CD4-positive, alpha-beta T cell (primary cell): Measurements from ENCODE around the gene TNFSF12. TPM values are rescaled to one million over a fixed set of nuclear protein-coding genes. Genes with fewer than 3 reads are reported as not detected.

Experiments used
- ATAC-seq: fragments of 200-7000 bp; cut with Tn5 transposase; one replicate; pipeline ENCODE4 v1.10.0; 2022; ENCODE audit warnings: mild to moderate bottlenecking; ENCODE audit not compliant: poor library complexity
- CTCF ChIA-PET: fragments of 350-600 bp; sonication (Branson Sonifier 250); formaldehyde crosslinking; loops from one replicate; lab custom pipeline; 2021; ENCODE audit warnings: antibody characterized with exemption, inconsistent platforms; lab: Charles Lee
- POLR2A ChIA-PET: fragments of 350-600 bp; sonication (Branson Sonifier 250); formaldehyde crosslinking; loops from one replicate; lab custom pipeline; 2021; ENCODE audit warnings: antibody characterized with exemption, inconsistent platforms; lab: Charles Lee
- DNase-seq, 14 experiments: peaks; one replicate each; pipeline ENCODE4 v3.0.0-alpha.2; 2013 to 2020; ENCODE audit warnings: mixed read lengths in 2 of 14
- H3K27ac ChIP-seq, 2 donors: one replicate each; pipeline versions ENCODE4 v1.5.1 to v1.7.0; 2013; ENCODE audit warnings: low read length in 2 of 2, low read depth in 1 of 2, mild to moderate bottlenecking in 1 of 2
- H3K27me3 ChIP-seq, 2 experiments: 1 replicate in 1 of 2; 2 replicates in 1 of 2; pipeline versions ENCODE4 v1.6.1 to v1.7.0; 2013; ENCODE audit warnings: low read length in 2 of 2, control low read depth in 1 of 2, mild to moderate bottlenecking in 1 of 2, moderate library complexity in 1 of 2; ENCODE audit not compliant: insufficient read depth in 2 of 2, control insufficient read depth in 1 of 2
- H3K36me3 ChIP-seq: one replicate; pipeline ENCODE4 v1.6.1; 2013; ENCODE audit warnings: low read length, control low read depth; ENCODE audit not compliant: insufficient read depth
- H3K4me1 ChIP-seq: one replicate; pipeline ENCODE4 v1.6.1; 2013; ENCODE audit warnings: low read length, control low read depth; ENCODE audit not compliant: insufficient read depth
- H3K4me3 ChIP-seq: one replicate; pipeline ENCODE4 v1.5.1; 2013; ENCODE audit warnings: mild to moderate bottlenecking, low read length, moderate library complexity
- H3K9me3 ChIP-seq, 2 experiments: 1 replicate in 1 of 2; 2 replicates in 1 of 2; pipeline versions ENCODE4 v1.6.1 to v1.7.0; 2013; ENCODE audit warnings: low read length in 2 of 2, mild to moderate bottlenecking in 2 of 2, control low read depth in 1 of 2, moderate library complexity in 1 of 2; ENCODE audit not compliant: control insufficient read depth in 1 of 2, insufficient read depth in 1 of 2
- H3K27ac Mint-ChIP-seq: one replicate; pipeline ENCODE4 v1.8.0; 2020; ENCODE audit warnings: mixed read lengths
- H3K27me3 Mint-ChIP-seq: one replicate; pipeline ENCODE4 v1.8.0; 2021; ENCODE audit warnings: mixed read lengths
- H3K36me3 Mint-ChIP-seq: one replicate; pipeline ENCODE4 v1.8.0; 2021; ENCODE audit warnings: low read depth, mixed read lengths
- H3K4me1 Mint-ChIP-seq: one replicate; pipeline ENCODE4 v1.8.0; 2021; ENCODE audit warnings: low read depth, mixed read lengths
- H3K4me3 Mint-ChIP-seq: one replicate; pipeline ENCODE4 v1.8.0; 2020; ENCODE audit warnings: mild to moderate bottlenecking, mixed read lengths
- H3K9me3 Mint-ChIP-seq: one replicate; pipeline ENCODE4 v1.8.0; 2020; ENCODE audit warnings: mixed read lengths
- CTCF ChIP-seq: fragments of 200-600 bp; IDR thresholded peaks from one replicate; pipeline ENCODE4 v1.8.0; 2022; ENCODE audit warnings: antibody characterized with exemption, mild to moderate bottlenecking
- intact Hi-C, 2 experiments: fragments of 100-400 bp; cut with DNase I in 1 of 2; cut with micrococcal nuclease in 1 of 2; formaldehyde crosslinking; loops; one replicate each; pipeline versions ENCODE4 v1.15.1 to v1.9.0; 2023 to 2025; cut with DNase I, micrococcal nuclease
- total RNA-seq, 174 experiments: library from RNA in 2 of 174; stranded (reverse) in 2 of 174; gene quantifications; one replicate each; pipeline ENCODE4 v1.2.3 and lab custom pipeline; 2021 to 2026

Gene TNFSF12
- total RNA-seq, 2 experiments from 2014 or later, result 17.0 to 19.1 TPM

GRCh38 chr17:7508145-7508544, 40.7 kb upstream of the TNFSF12 start:
- Mint-ChIP-seq H3K27me3 (no peaks in the 10 kb centered on the region), H3K9me3 (no peaks in the 10 kb centered on the region), H3K4me3 (no peak overlapping the region), H3K27ac (peak overlapping the region; percentile 36), H3K36me3 (peaks cover 95% of the 10 kb centered on the region), H3K4me1 (no peaks in the 10 kb centered on the region)
- H3K27ac ChIP-seq, result no peak overlapping the region
- DNase-seq, result no peak
- no peaks in the 10 kb centered on the region for H3K27me3 ChIP-seq
- H3K4me1 ChIP-seq, result no peaks in the 10 kb centered on the region
- peaks cover 95% of the 10 kb centered on the region for H3K36me3 ChIP-seq
- H3K9me3 ChIP-seq, result no peaks in the 10 kb centered on the region
- no peak for TF ChIP-seq CTCF
- no peak for ATAC-seq
- POLR2A ChIA-PET, result interaction anchor here (1.2 kb wide), 1 partner anchor 53 kb away, joined by 3 read pairs; the partner anchor contains the start of gene SENP3
- CTCF ChIA-PET, result interaction anchor here (1.7 kb wide), 1 partner anchor 53 kb away, joined by 3 read pairs; no protein-coding TSS in a partner anchor
- intact Hi-C loops, result no loop called here
- no peak overlapping the region for H3K4me3 ChIP-seq

GRCh38 chr17:7508846-7509245, 40.0 kb upstream of the TNFSF12 start:
- Mint-ChIP-seq H3K27me3 (no peaks in the 10 kb centered on the region), H3K9me3 (no peaks in the 10 kb centered on the region), H3K4me3 (no peak overlapping the region), H3K4me1 (no peaks in the 10 kb centered on the region), H3K27ac (no peak overlapping the region), H3K36me3 (peaks cover 95% of the 10 kb centered on the region)
- ChIA-PET CTCF (interaction anchor here (1.0 to 1.7 kb wide), 2 partner anchors 52 to 72 kb away, joined by 3 read pairs; no protein-coding TSS in a partner anchor), POLR2A (interaction anchor here (1.2 kb wide), 1 partner anchor 53 kb away, joined by 3 read pairs; the partner anchor contains the start of gene SENP3)
- no peak overlapping the region for H3K4me3 ChIP-seq
- no peaks in the 10 kb centered on the region for H3K27me3 ChIP-seq
- no peaks in the 10 kb centered on the region for H3K9me3 ChIP-seq
- intact Hi-C loops, result no loop called here
- no peaks in the 10 kb centered on the region for H3K4me1 ChIP-seq
- no peak for TF ChIP-seq CTCF
- no peak for DNase-seq
- no peak overlapping the region for H3K27ac ChIP-seq
- peaks cover 95% of the 10 kb centered on the region for H3K36me3 ChIP-seq
- no peak for ATAC-seq

- ChIA-PET CTCF (no interaction called here), POLR2A (no interaction called here)
- Mint-ChIP-seq H3K27me3 (no peaks in the 10 kb centered on the region), H3K4me1 (no peaks in the 10 kb centered on the region), H3K9me3 (no peaks in the 10 kb centered on the region), H3K27ac (peak overlapping the region; percentile 75), H3K4me3 (no peak overlapping the region), H3K36me3 (peaks cover 97% of the 10 kb centered on the region)
- TF ChIP-seq CTCF, result no peak
- Histone ChIP-seq H3K4me3 (no peak overlapping the region), H3K27me3 (no peaks in the 10 kb centered on the region), H3K4me1 (no peaks in the 10 kb centered on the region), H3K27ac (no peak overlapping the region), H3K9me3 (no peaks in the 10 kb centered on the region), H3K36me3 (peaks cover 89% of the 10 kb centered on the region)
- ATAC-seq (no peak), DNase-seq (no peak)
- intact Hi-C loops, result loop anchor here in 1 of 2 experiments (10.0 kb wide), 1 partner anchor 175 kb away; the partner anchor contains the start of genes TP53 and WRAP53
Measured at GRCh38 chr17:7509937-7510336, 38.9 kb upstream of the TNFSF12 start.
